Suprapubic skin (tissue), 4 donors: ENCODE measurements around the gene SIGLEC12. TPM values are rescaled to one million over a fixed set of nuclear protein-coding genes. Genes with fewer than 3 reads are reported as not detected.

ENCODE experiments used
- DNase-seq, 2 donors: peaks; one replicate each; pipeline ENCODE4 v3.0.0-alpha.2; 2019; ENCODE audit warnings: low spot score in 2 of 2
- H3K27ac ChIP-seq: fragments of 200-600 bp; sonication (generic); one replicate; pipeline ENCODE4 v1.5.1; 2019
- H3K27me3 ChIP-seq: fragments of 200-600 bp; sonication (generic); one replicate; pipeline ENCODE4 v1.5.1; 2019
- H3K36me3 ChIP-seq: fragments of 200-600 bp; sonication (generic); one replicate; pipeline ENCODE4 v1.5.1; 2019
- H3K4me1 ChIP-seq: fragments of 200-600 bp; sonication (generic); one replicate; pipeline ENCODE4 v1.5.1; 2019
- H3K4me3 ChIP-seq: fragments of 200-600 bp; sonication (generic); one replicate; pipeline ENCODE4 v1.5.1; 2019; ENCODE audit warnings: mild to moderate bottlenecking
- H3K9me3 ChIP-seq: fragments of 200-600 bp; sonication (generic); one replicate; pipeline ENCODE4 v1.5.1; 2019
- EP300 ChIP-seq: sonication (generic); formaldehyde crosslinking; IDR thresholded peaks from one replicate; pipeline ENCODE4 v1.6.1; 2017; ENCODE audit warnings: antibody characterized with exemption
- POLR2A ChIP-seq, 2 donors: fragments of 450-650 bp; IDR thresholded peaks; one replicate each; pipeline ENCODE4 v1.6.1; 2017; ENCODE audit warnings: antibody characterized with exemption in 2 of 2, mild to moderate bottlenecking in 2 of 2, moderate library complexity in 2 of 2
- POLR2AphosphoS5 ChIP-seq, 3 donors: sonication (generic); formaldehyde crosslinking; IDR thresholded peaks; one replicate each; pipeline ENCODE4 v1.6.1; 2017; ENCODE audit warnings: antibody characterized with exemption in 3 of 3
- WGBS: methylation state at CpG from one replicate; pipeline ENCODE4 v1.1.5; 2018; 5-methylcytosine and 5-hydroxymethylcytosine counted together
- total RNA-seq, 4 donors: library from RNA; depleted of rRNA; stranded (reverse); fragments of >200 nt; gene quantifications; one replicate each; pipeline ENCODE4 v1.1.0, GENCODE V29; 2016
- TF ChIP-seq, protein P1 (sequence below), 2 donors: fragments of 200-600 bp in 1 of 2; fragments of 450-650 bp in 1 of 2; sonication (generic) in 1 of 2; IDR thresholded peaks; one replicate each; pipeline ENCODE4 v1.5.1; 2016 to 2019; ENCODE audit warnings: antibody characterized with exemption in 2 of 2, mild to moderate bottlenecking in 1 of 2, moderate library complexity in 1 of 2

The SIGLEC12 gene
- total RNA-seq, 4 donors from 2014 or later: not detected

DNA sequence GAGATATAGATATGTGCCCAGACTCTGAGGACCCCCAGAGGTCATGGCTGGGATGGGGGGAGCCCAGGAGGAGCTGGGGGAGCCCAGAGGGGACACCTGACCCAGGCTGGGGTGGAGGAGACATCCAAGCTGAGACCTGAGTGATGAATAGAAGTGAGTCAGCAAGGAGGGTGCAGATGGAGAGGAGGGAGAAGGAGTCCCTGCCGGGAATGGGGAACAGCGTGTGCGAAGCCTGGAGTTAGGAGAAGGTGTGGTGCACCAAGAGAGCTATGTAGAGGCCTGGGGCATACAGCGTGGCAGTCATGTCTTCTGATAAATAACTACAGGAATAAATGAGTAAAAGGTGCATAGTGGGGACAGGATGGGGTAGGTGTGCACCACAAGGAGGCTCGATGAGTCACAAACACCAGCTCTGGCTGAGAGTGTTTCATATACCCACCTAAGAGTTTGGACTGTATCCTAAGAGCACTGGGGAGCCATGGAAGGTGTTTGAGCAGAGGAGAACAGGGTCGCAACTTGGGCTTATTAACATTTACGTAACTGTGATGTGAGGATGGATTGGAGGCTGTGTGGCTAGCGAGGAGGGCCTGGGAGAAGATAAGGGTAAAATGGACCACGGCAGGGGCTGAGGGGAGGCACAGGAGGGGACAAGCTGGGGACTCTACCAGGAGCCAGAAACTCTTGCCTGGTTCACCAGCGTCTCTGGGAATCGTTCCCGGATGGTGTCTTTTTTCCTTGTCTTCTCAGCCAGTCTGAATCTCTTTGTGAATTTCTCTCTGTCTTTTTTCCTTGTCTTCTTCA, 21.9 kb downstream of the SIGLEC12 start:
- Histone ChIP-seq H3K27ac (no peak overlapping the region), H3K27me3 (peaks cover 32% of the 10 kb centered on the region), H3K9me3 (no peaks in the 10 kb centered on the region), H3K4me3 (no peak overlapping the region), H3K4me1 (no peaks in the 10 kb centered on the region), H3K36me3 (no peaks in the 10 kb centered on the region)
- WGBS: 80% methylated on average over 12 of the region's 12 CpGs
- peak in 1 of 2 donors; percentile 3 for DNase-seq
- no peak for TF ChIP-seq EP300
- no peak for TF ChIP-seq POLR2A (IDR thresholded peaks at IDR 0.05)
- TF ChIP-seq POLR2AphosphoS5 (IDR thresholded peaks at IDR 0.05): no peak
- TF ChIP-seq, protein P1, sequence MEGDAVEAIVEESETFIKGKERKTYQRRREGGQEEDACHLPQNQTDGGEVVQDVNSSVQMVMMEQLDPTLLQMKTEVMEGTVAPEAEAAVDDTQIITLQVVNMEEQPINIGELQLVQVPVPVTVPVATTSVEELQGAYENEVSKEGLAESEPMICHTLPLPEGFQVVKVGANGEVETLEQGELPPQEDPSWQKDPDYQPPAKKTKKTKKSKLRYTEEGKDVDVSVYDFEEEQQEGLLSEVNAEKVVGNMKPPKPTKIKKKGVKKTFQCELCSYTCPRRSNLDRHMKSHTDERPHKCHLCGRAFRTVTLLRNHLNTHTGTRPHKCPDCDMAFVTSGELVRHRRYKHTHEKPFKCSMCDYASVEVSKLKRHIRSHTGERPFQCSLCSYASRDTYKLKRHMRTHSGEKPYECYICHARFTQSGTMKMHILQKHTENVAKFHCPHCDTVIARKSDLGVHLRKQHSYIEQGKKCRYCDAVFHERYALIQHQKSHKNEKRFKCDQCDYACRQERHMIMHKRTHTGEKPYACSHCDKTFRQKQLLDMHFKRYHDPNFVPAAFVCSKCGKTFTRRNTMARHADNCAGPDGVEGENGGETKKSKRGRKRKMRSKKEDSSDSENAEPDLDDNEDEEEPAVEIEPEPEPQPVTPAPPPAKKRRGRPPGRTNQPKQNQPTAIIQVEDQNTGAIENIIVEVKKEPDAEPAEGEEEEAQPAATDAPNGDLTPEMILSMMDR (IDR thresholded peaks at IDR 0.05): no peak

DNA sequence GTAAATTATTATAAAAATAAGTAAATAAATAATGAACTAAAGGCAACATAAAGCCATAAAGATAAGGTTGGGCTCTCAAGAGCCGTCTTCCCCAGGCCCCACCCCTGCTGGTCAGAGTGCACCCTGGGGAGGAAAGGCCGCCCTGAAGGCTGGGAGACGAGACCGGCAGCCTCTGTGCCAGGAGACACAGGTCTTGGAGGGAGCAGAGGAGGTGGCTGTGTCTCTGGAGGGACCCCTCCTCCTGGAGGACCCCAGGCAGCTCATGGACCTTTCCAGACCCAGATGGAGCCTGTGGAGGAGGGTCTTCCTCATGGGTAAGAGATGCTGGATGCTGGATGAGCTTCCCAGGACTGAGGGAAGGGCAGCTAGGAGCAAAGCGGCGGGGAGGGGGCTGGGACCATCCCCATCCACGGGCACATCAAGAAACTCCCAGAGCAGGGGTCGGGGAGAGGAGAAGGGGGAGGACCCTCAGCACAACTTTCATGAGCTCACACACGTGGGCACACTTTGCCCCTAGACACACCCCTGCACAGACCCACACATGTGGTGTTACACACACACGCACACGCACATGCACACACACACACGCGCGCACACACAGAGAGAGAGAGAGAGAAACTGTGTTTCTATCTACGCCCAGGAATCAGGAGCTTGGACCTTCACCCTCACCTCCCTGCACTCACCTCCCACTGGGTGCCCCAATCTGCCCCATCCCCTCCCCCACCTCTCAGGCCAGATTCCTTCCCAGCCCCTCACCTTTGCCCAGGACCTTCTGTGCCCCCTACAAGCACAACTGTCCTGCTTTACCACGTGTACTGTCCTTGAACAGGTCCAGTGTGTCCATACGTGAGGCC, 23.0 kb downstream of the SIGLEC12 start, which contains the start of gene CEACAM18:
Gene CEACAM18 (plus strand): TSS at position 159 of the 854 bp plus-strand sequence.
- peak in 1 of 2 donors; percentile 58 for DNase-seq
- no peak within 1 kb of the TSS for H3K27ac ChIP-seq

DNA sequence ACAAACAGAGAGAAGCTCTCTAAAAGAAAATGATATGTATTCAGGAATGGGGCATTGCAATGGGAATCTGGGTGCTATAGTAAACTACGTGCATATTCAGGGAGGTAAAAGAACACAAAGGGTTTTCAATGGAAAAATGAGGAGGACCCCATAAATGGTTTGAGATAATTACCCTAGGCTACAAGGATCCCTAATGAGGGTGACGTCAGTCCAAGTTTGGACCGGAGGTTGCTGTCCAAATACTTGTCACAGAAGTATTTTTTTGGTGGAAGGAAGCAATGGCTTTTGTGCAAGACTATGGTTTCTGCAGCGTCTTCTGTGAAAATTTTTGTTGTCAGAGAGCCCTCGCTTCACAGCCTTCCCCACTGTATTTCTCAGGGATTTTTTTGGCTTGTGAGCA, 24.3 kb downstream of the SIGLEC12 start:
- TF ChIP-seq, protein P1 (IDR thresholded peaks at IDR 0.05): no peak
- TF ChIP-seq POLR2A (IDR thresholded peaks at IDR 0.05) (no peak), EP300 (no peak), POLR2AphosphoS5 (IDR thresholded peaks at IDR 0.05) (no peak)
- no peaks in the 10 kb centered on the region for H3K9me3 ChIP-seq
- no peaks in the 10 kb centered on the region for H3K36me3 ChIP-seq
- DNase-seq: peak in 1 of 2 donors; percentile 34
- peaks cover 42% of the 10 kb centered on the region for H3K27me3 ChIP-seq
- WGBS: 74% methylated on average over 5 of the region's 5 CpGs
- no peak overlapping the region for H3K4me3 ChIP-seq
- no peak overlapping the region for H3K27ac ChIP-seq
- H3K4me1 ChIP-seq: no peaks in the 10 kb centered on the region

More for the DNA sequence above, 23.0 kb downstream of the SIGLEC12 start, which contains the start of gene CEACAM18:
- no peaks in the 10 kb centered on the region for H3K9me3 ChIP-seq
- TF ChIP-seq, protein P1 (IDR thresholded peaks at IDR 0.05): no peak
- no peak for TF ChIP-seq EP300
- no peak for TF ChIP-seq POLR2AphosphoS5 (IDR thresholded peaks at IDR 0.05)
- no peak for TF ChIP-seq POLR2A (IDR thresholded peaks at IDR 0.05)
- H3K27me3 ChIP-seq: peaks cover 41% of the 10 kb centered on the region
- no peak within 1 kb of the TSS for H3K4me3 ChIP-seq
- 64% methylated on average over 17 of the region's 17 CpGs for WGBS
- no peaks in the 10 kb centered on the region for H3K36me3 ChIP-seq
- no peaks in the 10 kb centered on the region for H3K4me1 ChIP-seq

DNA sequence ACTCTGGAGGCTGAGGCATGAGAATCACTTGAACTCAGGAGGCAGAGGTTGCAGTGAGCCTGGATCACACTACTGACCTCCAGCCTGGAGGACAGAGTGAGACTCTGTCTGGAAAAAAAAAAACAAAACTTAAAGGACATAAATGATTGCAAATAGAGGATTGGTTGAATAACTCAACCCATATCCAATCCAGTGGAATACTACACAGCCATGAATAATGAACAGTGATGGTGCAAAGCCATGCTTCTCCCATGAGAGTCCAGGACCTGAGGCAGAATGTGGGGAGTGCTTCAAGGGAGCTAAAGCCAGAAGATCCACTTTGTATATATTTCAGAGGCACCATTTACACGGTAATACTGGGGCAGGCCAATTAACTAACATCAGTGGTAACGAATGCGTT, 25.4 kb downstream of the SIGLEC12 start:
- Histone ChIP-seq H3K27me3 (peaks cover 48% of the 10 kb centered on the region), H3K27ac (no peak overlapping the region), H3K36me3 (no peaks in the 10 kb centered on the region), H3K9me3 (no peaks in the 10 kb centered on the region), H3K4me3 (no peak overlapping the region), H3K4me1 (no peaks in the 10 kb centered on the region)
- TF ChIP-seq, protein P1 (IDR thresholded peaks at IDR 0.05): no peak
- TF ChIP-seq EP300 (no peak), POLR2A (IDR thresholded peaks at IDR 0.05) (no peak), POLR2AphosphoS5 (IDR thresholded peaks at IDR 0.05) (no peak)
- DNase-seq: no peak
- 93% methylated on average over 3 of the region's 3 CpGs for WGBS
